Measurements from ENCODE around the gene GUCY2F. TPM values are rescaled to one million over a fixed set of nuclear protein-coding genes. Genes with fewer than 3 reads are reported as not detected.

GUCY2F gene
- total RNA-seq, 1 experiment from 2014 or later, result not detected

DNA sequence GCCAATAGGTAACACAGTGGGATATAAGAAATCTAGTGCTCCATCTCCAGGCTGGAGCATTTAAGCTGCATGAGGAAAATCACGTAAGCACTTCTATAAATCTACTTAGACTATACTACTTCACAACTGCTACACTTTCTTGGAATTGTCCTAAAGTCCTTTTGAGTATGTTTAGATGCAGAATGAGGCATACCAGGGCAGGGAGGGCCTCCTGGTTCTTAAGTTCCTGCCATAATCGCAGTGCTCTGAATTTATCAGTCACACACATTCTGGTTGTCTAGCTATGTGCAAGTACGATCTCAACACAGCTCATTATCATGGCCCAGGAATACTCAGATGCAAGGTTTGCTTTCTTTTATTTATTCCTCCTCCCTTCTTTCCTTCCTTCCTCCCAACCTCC, 130.3 kb downstream of the GUCY2F start:
- POLR2A ChIA-PET, result no interaction called here
- ATAC-seq, result no peak
- TF ChIP-seq SRF (IDR thresholded peaks at IDR 0.05; ENCODE audit: low read depth), result no peak
- no peak for TF ChIP-seq SP1 (IDR thresholded peaks at IDR 0.05; ENCODE audit: low read depth)
- no peak for TF ChIP-seq ELF1 (IDR thresholded peaks at IDR 0.05; ENCODE audit: borderline replicate concordance, low read depth)
- TF ChIP-seq, protein P1, sequence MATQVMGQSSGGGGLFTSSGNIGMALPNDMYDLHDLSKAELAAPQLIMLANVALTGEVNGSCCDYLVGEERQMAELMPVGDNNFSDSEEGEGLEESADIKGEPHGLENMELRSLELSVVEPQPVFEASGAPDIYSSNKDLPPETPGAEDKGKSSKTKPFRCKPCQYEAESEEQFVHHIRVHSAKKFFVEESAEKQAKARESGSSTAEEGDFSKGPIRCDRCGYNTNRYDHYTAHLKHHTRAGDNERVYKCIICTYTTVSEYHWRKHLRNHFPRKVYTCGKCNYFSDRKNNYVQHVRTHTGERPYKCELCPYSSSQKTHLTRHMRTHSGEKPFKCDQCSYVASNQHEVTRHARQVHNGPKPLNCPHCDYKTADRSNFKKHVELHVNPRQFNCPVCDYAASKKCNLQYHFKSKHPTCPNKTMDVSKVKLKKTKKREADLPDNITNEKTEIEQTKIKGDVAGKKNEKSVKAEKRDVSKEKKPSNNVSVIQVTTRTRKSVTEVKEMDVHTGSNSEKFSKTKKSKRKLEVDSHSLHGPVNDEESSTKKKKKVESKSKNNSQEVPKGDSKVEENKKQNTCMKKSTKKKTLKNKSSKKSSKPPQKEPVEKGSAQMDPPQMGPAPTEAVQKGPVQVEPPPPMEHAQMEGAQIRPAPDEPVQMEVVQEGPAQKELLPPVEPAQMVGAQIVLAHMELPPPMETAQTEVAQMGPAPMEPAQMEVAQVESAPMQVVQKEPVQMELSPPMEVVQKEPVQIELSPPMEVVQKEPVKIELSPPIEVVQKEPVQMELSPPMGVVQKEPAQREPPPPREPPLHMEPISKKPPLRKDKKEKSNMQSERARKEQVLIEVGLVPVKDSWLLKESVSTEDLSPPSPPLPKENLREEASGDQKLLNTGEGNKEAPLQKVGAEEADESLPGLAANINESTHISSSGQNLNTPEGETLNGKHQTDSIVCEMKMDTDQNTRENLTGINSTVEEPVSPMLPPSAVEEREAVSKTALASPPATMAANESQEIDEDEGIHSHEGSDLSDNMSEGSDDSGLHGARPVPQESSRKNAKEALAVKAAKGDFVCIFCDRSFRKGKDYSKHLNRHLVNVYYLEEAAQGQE (IDR thresholded peaks at IDR 0.05; ENCODE audit: low read depth), result no peak
- no peak for TF ChIP-seq CEBPB (IDR thresholded peaks at IDR 0.05; ENCODE audit: low read depth)
- no peak for TF ChIP-seq SIN3A (IDR thresholded peaks at IDR 0.05; ENCODE audit: low read depth)
- TF ChIP-seq, protein P2, sequence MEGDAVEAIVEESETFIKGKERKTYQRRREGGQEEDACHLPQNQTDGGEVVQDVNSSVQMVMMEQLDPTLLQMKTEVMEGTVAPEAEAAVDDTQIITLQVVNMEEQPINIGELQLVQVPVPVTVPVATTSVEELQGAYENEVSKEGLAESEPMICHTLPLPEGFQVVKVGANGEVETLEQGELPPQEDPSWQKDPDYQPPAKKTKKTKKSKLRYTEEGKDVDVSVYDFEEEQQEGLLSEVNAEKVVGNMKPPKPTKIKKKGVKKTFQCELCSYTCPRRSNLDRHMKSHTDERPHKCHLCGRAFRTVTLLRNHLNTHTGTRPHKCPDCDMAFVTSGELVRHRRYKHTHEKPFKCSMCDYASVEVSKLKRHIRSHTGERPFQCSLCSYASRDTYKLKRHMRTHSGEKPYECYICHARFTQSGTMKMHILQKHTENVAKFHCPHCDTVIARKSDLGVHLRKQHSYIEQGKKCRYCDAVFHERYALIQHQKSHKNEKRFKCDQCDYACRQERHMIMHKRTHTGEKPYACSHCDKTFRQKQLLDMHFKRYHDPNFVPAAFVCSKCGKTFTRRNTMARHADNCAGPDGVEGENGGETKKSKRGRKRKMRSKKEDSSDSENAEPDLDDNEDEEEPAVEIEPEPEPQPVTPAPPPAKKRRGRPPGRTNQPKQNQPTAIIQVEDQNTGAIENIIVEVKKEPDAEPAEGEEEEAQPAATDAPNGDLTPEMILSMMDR (IDR thresholded peaks at IDR 0.05 in 2 of 3, conservative IDR thresholded peaks at IDR 0.05 in 1 of 3; ENCODE audit: borderline replicate concordance in 1 of 3, insufficient read depth in 1 of 3, low read depth in 2 of 3, low read length in 2 of 3), result no peak
- no peak for TF ChIP-seq RAD21 (IDR thresholded peaks at IDR 0.05; ENCODE audit: low read depth)
- TF ChIP-seq CBX3 (IDR thresholded peaks at IDR 0.05; ENCODE audit: low read depth), result no peak
- TF ChIP-seq, protein P3, sequence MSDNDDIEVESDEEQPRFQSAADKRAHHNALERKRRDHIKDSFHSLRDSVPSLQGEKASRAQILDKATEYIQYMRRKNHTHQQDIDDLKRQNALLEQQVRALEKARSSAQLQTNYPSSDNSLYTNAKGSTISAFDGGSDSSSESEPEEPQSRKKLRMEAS (IDR thresholded peaks at IDR 0.05), result no peak

More for the DNA sequence above, 130.3 kb downstream of the GUCY2F start:
- no peak for DNase-seq (ENCODE audit: low read depth, low spot score)
- Histone ChIP-seq H4K20me1 (ENCODE audit: insufficient read depth) (no peaks in the 10 kb centered on the region), H3K27ac (ENCODE audit: low read depth, low read length) (no peak overlapping the region), H3K27me3 (ENCODE audit: insufficient read depth, low read length) (no peaks in the 10 kb centered on the region), H2AFZ (ENCODE audit: low read depth, low read length, poor library complexity, severe bottlenecking) (no peak overlapping the region), H3K4me3 (replicated peaks in 1 of 2; ENCODE audit: low read depth in 1 of 2, low read length in 2 of 2) (no peak overlapping the region), H3K4me1 (ENCODE audit: control insufficient read depth in 1 of 2, insufficient read depth in 2 of 2, low read length in 2 of 2) (peaks cover 4 to 13% of the 10 kb centered on the region in 2 experiments; a peak in 3 of 4 replicates), H3K9me3 (ENCODE audit: control insufficient read depth in 1 of 2, insufficient read depth in 1 of 2, low read depth in 1 of 2, low read length in 2 of 2) (no peaks in the 10 kb centered on the region), H3K9ac (ENCODE audit: low read length) (no peak overlapping the region), H3K79me2 (ENCODE audit: insufficient read depth, low read length) (no peaks in the 10 kb centered on the region), H3K36me3 (ENCODE audit: control insufficient read depth in 1 of 2, insufficient read depth in 2 of 2, low read length in 2 of 2) (no peaks in the 10 kb centered on the region), H3K4me2 (ENCODE audit: low read length) (no peak overlapping the region), H3K9me2 (ENCODE audit: insufficient read depth) (no peaks in the 10 kb centered on the region)
- intact Hi-C loops (cut with micrococcal nuclease), result no loop called here
- CTCF ChIA-PET, result no interaction called here
- RAD21 ChIA-PET (ENCODE audit: low non-redundant PET in 1 of 2, low total read pairs in 2 of 2, uncharacterized antibody in 2 of 2, unreplicated experiment in 2 of 2), result no interaction called here
- no TSS peak for BruUV-seq (replicated peaks)
